A549 (cell line): Measurements from ENCODE around the gene MAPKAP1.

Source experiments
- CHD2 ChIP-seq: fragments of 150-350 bp; IDR thresholded peaks from 2 replicates; pipeline ENCODE4 v1.6.1; 2014; ENCODE audit warnings: low read length; ENCODE audit not compliant: partially characterized antibody
- EP300 ChIP-seq, 2 experiments: fragments of >200 bp; sonication (Bioruptor Twin); formaldehyde crosslinking; IDR thresholded peaks; 2 replicates in 1 of 2; 3 replicates in 1 of 2; pipeline ENCODE4 v1.6.1; 2016 to 2017
- RNF2 ChIP-seq: fragments of 200-600 bp; sonication (generic); IDR thresholded peaks from 2 replicates; pipeline ENCODE4 v1.6.1; 2016; ENCODE audit warnings: low read depth, mild to moderate bottlenecking, antibody characterized with exemption, moderate library complexity, borderline replicate concordance
- SREBF2 ChIP-seq: fragments of 450-650 bp; IDR thresholded peaks from 2 replicates; pipeline ENCODE4 v1.6.1; 2014; ENCODE audit warnings: mild to moderate bottlenecking, moderate library complexity
- ZFP36 ChIP-seq: fragments of 450-650 bp; IDR thresholded peaks from 2 replicates; pipeline ENCODE4 v1.6.1; 2014; ENCODE audit warnings: borderline replicate concordance; ENCODE audit not compliant: partially characterized antibody
- TF ChIP-seq, protein P1 (sequence below): fragments of >200 bp; sonication (Bioruptor Twin); formaldehyde crosslinking; IDR thresholded peaks from 3 replicates; pipeline ENCODE4 v1.5.1; 2016
- TF ChIP-seq, protein P2 (sequence below): fragments of >200 bp; sonication (Bioruptor Twin); formaldehyde crosslinking; IDR thresholded peaks from 3 replicates; pipeline ENCODE4 v1.6.1; 2016
- TF ChIP-seq, protein P3 (sequence below): fragments of 200-600 bp; sonication (generic); IDR thresholded peaks from 2 replicates; pipeline ENCODE4 v1.6.1; 2016; ENCODE audit warnings: antibody characterized with exemption, mild to moderate bottlenecking, moderate library complexity
- TF ChIP-seq, protein P4 (sequence below): IDR thresholded peaks from 2 replicates; pipeline ENCODE4 v1.6.1; 2012

DNA sequence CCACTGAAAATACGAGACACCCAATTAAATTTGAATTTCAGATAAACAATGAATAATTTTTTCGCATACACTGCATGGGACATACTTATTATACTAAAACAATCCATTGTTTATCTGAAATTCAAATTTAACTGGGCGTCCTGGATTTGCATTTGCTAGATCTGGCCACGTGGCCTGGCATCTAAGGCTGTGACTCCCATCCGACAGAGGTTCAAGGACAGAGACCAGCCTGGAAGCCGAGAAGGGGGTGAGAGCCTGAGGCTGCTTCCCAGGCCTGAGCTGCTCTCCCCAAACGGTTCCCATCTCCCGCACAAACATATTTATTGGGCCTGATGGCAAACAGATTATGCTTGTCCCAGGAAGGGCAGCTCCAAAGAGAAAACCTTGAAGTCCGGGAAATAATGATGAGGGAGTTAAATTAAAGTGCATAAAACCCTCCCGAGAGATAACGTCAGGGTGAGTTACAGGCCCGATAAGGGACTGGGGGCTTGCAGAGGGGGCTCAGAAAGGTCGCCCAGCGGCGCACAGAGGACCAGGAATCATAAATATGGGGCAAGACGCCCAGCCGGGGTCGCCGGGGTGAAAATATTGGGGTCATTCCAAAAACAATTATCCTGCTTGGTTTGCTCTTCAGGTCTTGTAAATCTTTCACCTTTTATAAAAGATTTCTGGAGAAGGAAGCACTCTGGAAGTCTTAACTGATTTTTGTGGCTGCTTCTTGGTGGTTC, 281.7 kb downstream of the MAPKAP1 start:
- TF ChIP-seq, protein P1, sequence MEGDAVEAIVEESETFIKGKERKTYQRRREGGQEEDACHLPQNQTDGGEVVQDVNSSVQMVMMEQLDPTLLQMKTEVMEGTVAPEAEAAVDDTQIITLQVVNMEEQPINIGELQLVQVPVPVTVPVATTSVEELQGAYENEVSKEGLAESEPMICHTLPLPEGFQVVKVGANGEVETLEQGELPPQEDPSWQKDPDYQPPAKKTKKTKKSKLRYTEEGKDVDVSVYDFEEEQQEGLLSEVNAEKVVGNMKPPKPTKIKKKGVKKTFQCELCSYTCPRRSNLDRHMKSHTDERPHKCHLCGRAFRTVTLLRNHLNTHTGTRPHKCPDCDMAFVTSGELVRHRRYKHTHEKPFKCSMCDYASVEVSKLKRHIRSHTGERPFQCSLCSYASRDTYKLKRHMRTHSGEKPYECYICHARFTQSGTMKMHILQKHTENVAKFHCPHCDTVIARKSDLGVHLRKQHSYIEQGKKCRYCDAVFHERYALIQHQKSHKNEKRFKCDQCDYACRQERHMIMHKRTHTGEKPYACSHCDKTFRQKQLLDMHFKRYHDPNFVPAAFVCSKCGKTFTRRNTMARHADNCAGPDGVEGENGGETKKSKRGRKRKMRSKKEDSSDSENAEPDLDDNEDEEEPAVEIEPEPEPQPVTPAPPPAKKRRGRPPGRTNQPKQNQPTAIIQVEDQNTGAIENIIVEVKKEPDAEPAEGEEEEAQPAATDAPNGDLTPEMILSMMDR: no peak
- TF ChIP-seq CHD2 (no peak), SREBF2 (no peak), ZFP36 (no peak), RNF2 (no peak), EP300 (IDR thresholded peaks at IDR 0.05) (no peak)
- TF ChIP-seq, protein P2, sequence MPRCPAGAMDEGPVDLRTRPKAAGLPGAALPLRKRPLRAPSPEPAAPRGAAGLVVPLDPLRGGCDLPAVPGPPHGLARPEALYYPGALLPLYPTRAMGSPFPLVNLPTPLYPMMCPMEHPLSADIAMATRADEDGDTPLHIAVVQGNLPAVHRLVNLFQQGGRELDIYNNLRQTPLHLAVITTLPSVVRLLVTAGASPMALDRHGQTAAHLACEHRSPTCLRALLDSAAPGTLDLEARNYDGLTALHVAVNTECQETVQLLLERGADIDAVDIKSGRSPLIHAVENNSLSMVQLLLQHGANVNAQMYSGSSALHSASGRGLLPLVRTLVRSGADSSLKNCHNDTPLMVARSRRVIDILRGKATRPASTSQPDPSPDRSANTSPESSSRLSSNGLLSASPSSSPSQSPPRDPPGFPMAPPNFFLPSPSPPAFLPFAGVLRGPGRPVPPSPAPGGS: no peak
- TF ChIP-seq, protein P3, sequence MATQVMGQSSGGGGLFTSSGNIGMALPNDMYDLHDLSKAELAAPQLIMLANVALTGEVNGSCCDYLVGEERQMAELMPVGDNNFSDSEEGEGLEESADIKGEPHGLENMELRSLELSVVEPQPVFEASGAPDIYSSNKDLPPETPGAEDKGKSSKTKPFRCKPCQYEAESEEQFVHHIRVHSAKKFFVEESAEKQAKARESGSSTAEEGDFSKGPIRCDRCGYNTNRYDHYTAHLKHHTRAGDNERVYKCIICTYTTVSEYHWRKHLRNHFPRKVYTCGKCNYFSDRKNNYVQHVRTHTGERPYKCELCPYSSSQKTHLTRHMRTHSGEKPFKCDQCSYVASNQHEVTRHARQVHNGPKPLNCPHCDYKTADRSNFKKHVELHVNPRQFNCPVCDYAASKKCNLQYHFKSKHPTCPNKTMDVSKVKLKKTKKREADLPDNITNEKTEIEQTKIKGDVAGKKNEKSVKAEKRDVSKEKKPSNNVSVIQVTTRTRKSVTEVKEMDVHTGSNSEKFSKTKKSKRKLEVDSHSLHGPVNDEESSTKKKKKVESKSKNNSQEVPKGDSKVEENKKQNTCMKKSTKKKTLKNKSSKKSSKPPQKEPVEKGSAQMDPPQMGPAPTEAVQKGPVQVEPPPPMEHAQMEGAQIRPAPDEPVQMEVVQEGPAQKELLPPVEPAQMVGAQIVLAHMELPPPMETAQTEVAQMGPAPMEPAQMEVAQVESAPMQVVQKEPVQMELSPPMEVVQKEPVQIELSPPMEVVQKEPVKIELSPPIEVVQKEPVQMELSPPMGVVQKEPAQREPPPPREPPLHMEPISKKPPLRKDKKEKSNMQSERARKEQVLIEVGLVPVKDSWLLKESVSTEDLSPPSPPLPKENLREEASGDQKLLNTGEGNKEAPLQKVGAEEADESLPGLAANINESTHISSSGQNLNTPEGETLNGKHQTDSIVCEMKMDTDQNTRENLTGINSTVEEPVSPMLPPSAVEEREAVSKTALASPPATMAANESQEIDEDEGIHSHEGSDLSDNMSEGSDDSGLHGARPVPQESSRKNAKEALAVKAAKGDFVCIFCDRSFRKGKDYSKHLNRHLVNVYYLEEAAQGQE: no peak
- TF ChIP-seq, protein P4, sequence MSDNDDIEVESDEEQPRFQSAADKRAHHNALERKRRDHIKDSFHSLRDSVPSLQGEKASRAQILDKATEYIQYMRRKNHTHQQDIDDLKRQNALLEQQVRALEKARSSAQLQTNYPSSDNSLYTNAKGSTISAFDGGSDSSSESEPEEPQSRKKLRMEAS: no peak
